ENCODE measurements around the gene RAE1. TPM values are rescaled to one million over a fixed set of nuclear protein-coding genes. Genes with fewer than 3 reads are reported as not detected.

Gene RAE1
- total RNA-seq, result 45.1 and 65.4 TPM in 2 replicates

GRCh38 chr20:57351042-57351783, at the start of gene RAE1:
Gene RAE1 (plus strand): TSS chr20:57351255. CDS start chr20:57354039, 2,784 bp downstream.

DNA sequence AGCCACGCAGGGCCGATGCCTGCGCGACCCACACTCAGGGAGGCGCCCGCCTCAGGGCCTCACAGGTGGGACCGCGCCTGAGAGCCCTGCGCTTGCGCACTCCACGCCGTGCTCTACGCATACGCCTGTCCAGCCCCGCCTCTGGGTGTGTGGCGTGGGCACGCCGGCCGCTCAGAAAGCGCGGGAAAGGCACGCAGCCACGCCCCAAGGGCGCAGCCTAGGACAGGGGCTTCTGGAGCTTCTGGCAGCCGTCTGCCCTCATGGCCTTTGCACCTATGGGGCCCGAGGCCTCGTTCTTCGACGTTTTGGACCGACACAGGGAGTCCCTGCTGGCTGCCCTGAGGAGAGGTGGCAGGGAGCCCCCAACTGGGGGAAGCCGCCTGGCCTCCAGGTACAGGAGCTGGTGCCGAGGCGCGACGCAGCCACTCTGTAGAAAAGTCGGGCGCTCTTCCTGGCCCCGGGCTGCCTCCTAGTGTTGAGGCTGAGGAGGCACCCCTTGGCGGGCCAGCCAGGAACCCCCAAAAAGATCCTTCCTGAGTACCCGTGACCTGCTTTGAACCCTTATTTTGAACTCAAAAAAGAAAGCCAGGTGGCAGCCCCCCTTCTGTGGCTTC, 21.3 kb upstream of the RAE1 start, which contains the start of gene SPO11:
Gene SPO11 (plus strand): TSS at position 196 of the 614 bp plus-strand sequence. CDS start 65 bp downstream, at position 261.

DNA sequence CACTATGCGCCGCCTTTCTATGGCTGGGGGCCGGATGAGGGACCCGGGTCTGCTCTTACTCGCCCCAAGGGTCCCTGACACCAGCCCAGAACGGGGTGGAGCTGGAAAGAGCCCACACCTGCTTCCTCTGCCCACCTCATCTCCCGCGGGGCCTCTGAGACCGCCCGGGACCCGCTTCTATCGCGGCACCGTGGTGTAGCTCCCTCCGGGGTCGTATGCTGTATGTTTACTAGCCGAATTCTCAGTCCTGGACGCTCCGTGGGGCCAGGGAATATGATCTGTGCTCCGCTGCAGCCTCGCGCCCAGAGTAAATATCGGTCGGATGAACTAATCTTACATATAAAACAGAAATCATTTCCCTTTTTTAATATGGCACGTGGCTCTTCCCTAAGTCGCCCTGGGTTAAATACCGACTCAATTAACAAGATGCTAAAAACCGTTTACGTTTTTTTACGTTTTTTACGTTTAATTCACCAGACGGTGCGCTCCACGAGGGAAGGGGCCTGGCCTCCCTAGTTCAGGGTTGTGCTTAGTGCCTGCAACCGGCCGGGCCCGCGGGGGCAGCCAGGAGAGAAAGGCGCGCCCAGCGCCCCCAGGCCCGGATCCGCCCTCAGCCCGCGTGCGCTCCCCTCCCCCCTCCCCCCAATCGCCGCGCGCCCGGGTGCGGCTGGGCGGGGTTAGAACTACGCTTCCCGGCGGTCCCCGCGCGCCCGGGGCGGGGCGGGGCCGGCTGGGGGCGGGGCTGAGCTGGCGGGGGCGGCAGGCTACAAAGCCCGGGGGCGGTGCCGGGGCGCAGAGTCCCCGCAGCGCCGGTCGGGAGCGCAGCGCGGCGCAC, 39.8 kb downstream of the RAE1 start, which contains the start of gene RBM38:
Gene RBM38 (plus strand): TSS at position 793 of the 835 bp plus-strand sequence. CDS start 186 bp downstream, outside the sequence.

Small RNA genes within 50 kb of the gene (small RNA-seq; reads per million reads assigned to genes)
- gene MIR4325, result not detected
- gene RF00019, result not detected
- not detected for gene RPL39P39

Other genes starting within 250 kb of the RAE1 start
- not detected in 2 replicates for gene BMP7, start 84.6 kb upstream of the RAE1 start, total RNA-seq
- not detected in 2 replicates for gene SPO11, start 21.5 kb upstream of the RAE1 start, total RNA-seq
- 22.6 and 25.1 TPM in 2 replicates for gene RBM38, start 40.1 kb downstream of the RAE1 start, total RNA-seq
- not detected in 2 replicates for gene CTCFL, start 173.9 kb downstream of the RAE1 start, total RNA-seq
- gene PCK1, start 209.9 kb downstream of the RAE1 start, total RNA-seq, result not detected in 2 replicates